SK-N-SH (cell line): ENCODE results near the gene UBASH3B. TPM values are rescaled to one million over a fixed set of nuclear protein-coding genes. Genes with fewer than 3 reads are reported as not detected.

Experiments used
- CTCF ChIA-PET: fragments of 300-600, 350-600 bp; formaldehyde crosslinking; extraction: SDS; loops from one replicate; lab custom pipeline; 2021; lab: Yijun Ruan, JAX
- POLR2A ChIA-PET: fragments of 350-600 bp; sonication (Branson Sonifier 250); formaldehyde crosslinking; extraction: SDS; loops from one replicate; lab custom pipeline; 2020; ENCODE audit warnings: antibody characterized with exemption, inconsistent platforms; lab: Yijun Ruan, JAX
- DNase-seq: peaks from one replicate; pipeline ENCODE4 v3.0.0; 2012
- H2AFZ ChIP-seq: fragments of 200-600 bp; sonication (generic); 2 replicates; pipeline ENCODE4 v1.8.1; 2016; ENCODE audit warnings: antibody characterized with exemption, mild to moderate bottlenecking, low read depth
- H3F3A ChIP-seq: fragments of 200-600 bp; sonication (generic); replicated peaks from 2 replicates; pipeline ENCODE3; 2016; ENCODE audit warnings: antibody characterized with exemption, mild to moderate bottlenecking; ENCODE audit not compliant: insufficient read depth
- H3K27ac ChIP-seq, 2 experiments: fragments of 200-500 bp in 1 of 2; fragments of 200-600 bp in 1 of 2; sonication (Bioruptor generic) in 1 of 2; sonication (generic), shearing (Covaris generic) in 1 of 2; 2 replicates each; pipeline versions ENCODE4 v1.5.1 to v1.6.1; 2014 to 2016; ENCODE audit warnings: low read depth in 2 of 2, inconsistent platforms in 1 of 2, low read length in 1 of 2, mild to moderate bottlenecking in 1 of 2, mixed read lengths in 1 of 2
- H3K27me3 ChIP-seq: fragments of 200-600 bp; sonication (generic), shearing (Covaris generic); 2 replicates; pipeline ENCODE4 v1.6.1; 2016; ENCODE audit warnings: mixed run types; ENCODE audit not compliant: insufficient read depth
- H3K36me3 ChIP-seq, 2 experiments: fragments of 200-500 bp in 1 of 2; fragments of 200-600 bp in 1 of 2; sonication (Bioruptor generic) in 1 of 2; sonication (generic) in 1 of 2; replicated peaks in 1 of 2; 2 replicates each; pipeline versions ENCODE3 to v1.5.1; 2014 to 2016; ENCODE audit warnings: low read length in 1 of 2, mild to moderate bottlenecking in 1 of 2; ENCODE audit not compliant: insufficient read depth in 2 of 2, control insufficient read depth in 1 of 2
- H3K4me1 ChIP-seq, 2 experiments: fragments of 200-500 bp in 1 of 2; fragments of 200-600 bp in 1 of 2; sonication (Bioruptor generic) in 1 of 2; sonication (generic), shearing (Covaris generic) in 1 of 2; 2 replicates each; pipeline versions ENCODE4 v1.5.1 to v1.6.1; 2014 to 2016; ENCODE audit warnings: low read depth in 1 of 2, low read length in 1 of 2, mixed run types in 1 of 2; ENCODE audit not compliant: insufficient read depth in 2 of 2, control insufficient read depth in 1 of 2
- H3K4me2 ChIP-seq: fragments of 200-600 bp; sonication (generic), shearing (Covaris generic); 2 replicates; pipeline ENCODE4 v1.6.1; 2017; ENCODE audit warnings: mixed run types
- H3K4me3 ChIP-seq, 2 experiments: fragments of 200-500 bp in 1 of 2; fragments of 200-600 bp in 1 of 2; sonication (Bioruptor generic) in 1 of 2; sonication (generic), shearing (Covaris generic) in 1 of 2; 2 replicates each; pipeline versions ENCODE4 v1.5.1 to v1.8.1; 2014 to 2016; ENCODE audit warnings: low read depth in 2 of 2, inconsistent platforms in 1 of 2, low read length in 1 of 2, mild to moderate bottlenecking in 1 of 2, mixed read lengths in 1 of 2, moderate library complexity in 1 of 2
- H3K79me2 ChIP-seq: fragments of 200-600 bp; sonication (generic); 2 replicates; pipeline ENCODE4 v1.8.1; 2017; ENCODE audit warnings: mild to moderate bottlenecking; ENCODE audit not compliant: insufficient read depth
- H3K9ac ChIP-seq: fragments of 200-600 bp; sonication (generic); 2 replicates; pipeline ENCODE4 v1.6.1; 2017; ENCODE audit warnings: mixed run types
- H3K9me2 ChIP-seq: fragments of 200-600 bp; sonication (generic); 2 replicates; pipeline ENCODE4 v1.6.1; 2017; ENCODE audit warnings: mixed run types
- H3K9me3 ChIP-seq: fragments of 200-600 bp; sonication (generic); 2 replicates; pipeline ENCODE4 v1.6.1; 2017; ENCODE audit warnings: mixed run types, mild to moderate bottlenecking, moderate library complexity
- H4K20me1 ChIP-seq: fragments of 200-600 bp; sonication (generic); 2 replicates; pipeline ENCODE4 v1.6.1; 2017; ENCODE audit warnings: mild to moderate bottlenecking, mixed run types; ENCODE audit not compliant: insufficient read depth
- EP300 ChIP-seq, 2 experiments: IDR thresholded peaks; 2 replicates each; pipeline versions ENCODE4 v1.4.0 to v1.6.1; 2012; ENCODE audit warnings: borderline replicate concordance in 1 of 2, low read depth in 1 of 2, low read length in 1 of 2
- FOSL2 ChIP-seq: IDR thresholded peaks from 2 replicates; pipeline ENCODE4 v1.4.0; 2012; ENCODE audit warnings: low read depth, mild to moderate bottlenecking, moderate library complexity, borderline replicate concordance
- FOXM1 ChIP-seq: IDR thresholded peaks from 2 replicates; pipeline ENCODE4 v1.4.0; 2012; ENCODE audit warnings: low read depth, mild to moderate bottlenecking
- MEF2A ChIP-seq: IDR thresholded peaks from 2 replicates; pipeline ENCODE4 v1.4.0; 2012; ENCODE audit warnings: low read depth, borderline replicate concordance
- NFIC ChIP-seq: IDR thresholded peaks from 2 replicates; pipeline ENCODE4 v1.4.0; 2012; ENCODE audit warnings: borderline replicate concordance
- NRF1 ChIP-seq: IDR thresholded peaks from 2 replicates; pipeline ENCODE4 v1.6.1; 2012; ENCODE audit warnings: low read depth, mild to moderate bottlenecking, low read length
- PBX3 ChIP-seq: IDR thresholded peaks from 2 replicates; pipeline ENCODE4; 2012
- RCOR1 ChIP-seq: fragments of 150-350 bp; IDR thresholded peaks from 2 replicates; pipeline ENCODE4 v1.6.1; 2017; ENCODE audit warnings: antibody characterized with exemption, low read length
- RXRA ChIP-seq: IDR thresholded peaks from 2 replicates; pipeline ENCODE4 v1.4.0; 2012; ENCODE audit warnings: low read depth, mild to moderate bottlenecking, borderline replicate concordance
- SIN3A ChIP-seq: IDR thresholded peaks from 2 replicates; pipeline ENCODE4 v1.6.1; 2012; ENCODE audit warnings: low read depth, mild to moderate bottlenecking, low read length, moderate library complexity, borderline replicate concordance
- TAF1 ChIP-seq: IDR thresholded peaks from 2 replicates; pipeline ENCODE4 v1.6.1; 2012; ENCODE audit warnings: low read depth, mild to moderate bottlenecking, low read length, moderate library complexity, borderline replicate concordance
- USF1 ChIP-seq: IDR thresholded peaks from 2 replicates; pipeline ENCODE4 v1.4.0; 2012; ENCODE audit warnings: low read depth, borderline replicate concordance
- WGBS: methylation state at CpG from one replicate; pipeline ENCODE4 v1.1.6; 2017; ENCODE audit warnings: low lambda C conversion rate; 5-methylcytosine and 5-hydroxymethylcytosine counted together
- polyA plus RNA-seq, 3 experiments: library from polyadenylated mRNA; depleted of rRNA; stranded (reverse); fragments of >200 nt; gene quantifications; 2 replicates each; pipeline ENCODE4 v1.2.3, GENCODE V29; 2012
- TF ChIP-seq, protein P1 (sequence below): IDR thresholded peaks from 2 replicates; pipeline ENCODE4 v1.6.1; 2012; ENCODE audit warnings: mild to moderate bottlenecking, low read depth, low read length, moderate library complexity
- TF ChIP-seq, protein P2 (sequence below): fragments of 150-350 bp; IDR thresholded peaks from 2 replicates; pipeline ENCODE4 v1.6.1; 2017; ENCODE audit warnings: antibody characterized with exemption, low read length, low read depth, borderline replicate concordance

UBASH3B gene
- polyA plus RNA-seq, 1 of the 3 experiments (the other 2 are of a cell fraction) = 10.4 TPM

- TF ChIP-seq, protein P1, sequence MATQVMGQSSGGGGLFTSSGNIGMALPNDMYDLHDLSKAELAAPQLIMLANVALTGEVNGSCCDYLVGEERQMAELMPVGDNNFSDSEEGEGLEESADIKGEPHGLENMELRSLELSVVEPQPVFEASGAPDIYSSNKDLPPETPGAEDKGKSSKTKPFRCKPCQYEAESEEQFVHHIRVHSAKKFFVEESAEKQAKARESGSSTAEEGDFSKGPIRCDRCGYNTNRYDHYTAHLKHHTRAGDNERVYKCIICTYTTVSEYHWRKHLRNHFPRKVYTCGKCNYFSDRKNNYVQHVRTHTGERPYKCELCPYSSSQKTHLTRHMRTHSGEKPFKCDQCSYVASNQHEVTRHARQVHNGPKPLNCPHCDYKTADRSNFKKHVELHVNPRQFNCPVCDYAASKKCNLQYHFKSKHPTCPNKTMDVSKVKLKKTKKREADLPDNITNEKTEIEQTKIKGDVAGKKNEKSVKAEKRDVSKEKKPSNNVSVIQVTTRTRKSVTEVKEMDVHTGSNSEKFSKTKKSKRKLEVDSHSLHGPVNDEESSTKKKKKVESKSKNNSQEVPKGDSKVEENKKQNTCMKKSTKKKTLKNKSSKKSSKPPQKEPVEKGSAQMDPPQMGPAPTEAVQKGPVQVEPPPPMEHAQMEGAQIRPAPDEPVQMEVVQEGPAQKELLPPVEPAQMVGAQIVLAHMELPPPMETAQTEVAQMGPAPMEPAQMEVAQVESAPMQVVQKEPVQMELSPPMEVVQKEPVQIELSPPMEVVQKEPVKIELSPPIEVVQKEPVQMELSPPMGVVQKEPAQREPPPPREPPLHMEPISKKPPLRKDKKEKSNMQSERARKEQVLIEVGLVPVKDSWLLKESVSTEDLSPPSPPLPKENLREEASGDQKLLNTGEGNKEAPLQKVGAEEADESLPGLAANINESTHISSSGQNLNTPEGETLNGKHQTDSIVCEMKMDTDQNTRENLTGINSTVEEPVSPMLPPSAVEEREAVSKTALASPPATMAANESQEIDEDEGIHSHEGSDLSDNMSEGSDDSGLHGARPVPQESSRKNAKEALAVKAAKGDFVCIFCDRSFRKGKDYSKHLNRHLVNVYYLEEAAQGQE = no peak
- TF ChIP-seq MEF2A (no peak), RCOR1 (no peak), USF1 (no peak), FOSL2 (peak; percentile 78), FOXM1 (0 out of 2 replicates have a peak, but pooled peaks have one; percentile 26), NFIC (no peak; the same call in 1 of the 2 replicates), SIN3A (no peak)
Observed at GRCh38 chr11:122706291-122707088, 51.0 kb downstream of the UBASH3B start (continued).

DNA sequence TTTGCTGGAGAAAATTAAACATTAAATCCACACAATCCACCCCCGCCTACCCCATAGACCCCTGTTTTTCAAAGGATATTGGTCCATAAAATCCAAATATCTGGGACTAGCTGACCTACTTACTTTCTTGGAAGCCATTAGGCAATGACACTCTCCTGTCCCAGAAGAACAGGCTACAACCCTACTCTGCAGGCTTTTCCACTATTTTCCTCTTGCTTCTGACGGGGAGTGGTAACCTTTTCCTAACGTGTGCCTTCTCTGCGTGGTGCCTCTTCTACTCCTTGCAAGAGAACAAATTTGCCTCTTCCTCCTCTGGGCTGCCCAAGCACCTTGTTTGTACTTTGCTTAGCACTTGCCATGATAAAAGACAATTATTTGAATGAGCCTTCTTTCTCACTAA is 51.6 kb downstream of the UBASH3B start:
- Histone ChIP-seq H3K4me1 (peaks cover 6 to 48% of the 10 kb centered on the region in 2 experiments; a peak in 3 of 4 replicates), H2AFZ (no peak overlapping the region), H3K36me3 (no peaks in the 10 kb centered on the region), H3K9me3 (no peaks in the 10 kb centered on the region), H4K20me1 (0 out of 2 replicates have a peak, but pooled peaks cover 3% of the 10 kb centered on the region), H3K9me2 (no peaks in the 10 kb centered on the region), H3K4me2 (peak overlapping the region; percentile 11; the same call in 1 of the 2 replicates), H3K79me2 (peaks cover 71% of the 10 kb centered on the region; the same call in 1 of the 2 replicates), H3K27ac (peak overlapping the region in 1 of 2 experiments; percentile 82; a peak in 2 of 4 replicates), H3K27me3 (no peaks in the 10 kb centered on the region), H3K9ac (no peak overlapping the region), H3F3A (peaks cover 41% of the 10 kb centered on the region), H3K4me3 (no peak overlapping the region)
- TF ChIP-seq RXRA (no peak), PBX3 (no peak), TAF1 (no peak), NFIC (no peak), EP300 (IDR thresholded peaks at IDR 0.05; ENCODE audit: borderline replicate concordance in 1 of 2, low read depth in 1 of 2, low read length in 1 of 2) (no peak), NRF1 (no peak)
- TF ChIP-seq, protein P2, sequence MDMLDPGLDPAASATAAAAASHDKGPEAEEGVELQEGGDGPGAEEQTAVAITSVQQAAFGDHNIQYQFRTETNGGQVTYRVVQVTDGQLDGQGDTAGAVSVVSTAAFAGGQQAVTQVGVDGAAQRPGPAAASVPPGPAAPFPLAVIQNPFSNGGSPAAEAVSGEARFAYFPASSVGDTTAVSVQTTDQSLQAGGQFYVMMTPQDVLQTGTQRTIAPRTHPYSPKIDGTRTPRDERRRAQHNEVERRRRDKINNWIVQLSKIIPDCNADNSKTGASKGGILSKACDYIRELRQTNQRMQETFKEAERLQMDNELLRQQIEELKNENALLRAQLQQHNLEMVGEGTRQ = no peak
- DNase-seq = no peak
- CTCF ChIA-PET = interaction anchor here (0.7 to 0.8 kb wide), 2 partner anchors 74 to 78 kb away, joined by 3 to 4 read pairs; no protein-coding TSS in a partner anchor
- 94% methylated on average over 4 of the region's 4 CpGs for WGBS
- POLR2A ChIA-PET = no interaction called here
